H9 (cell line): ENCODE results near the gene KIZ. TPM values are rescaled to one million over a fixed set of nuclear protein-coding genes. Genes with fewer than 3 reads are reported as not detected.

ENCODE experiments used
- DNase-seq: peaks from one replicate; pipeline ENCODE4 v3.0.0-alpha.2; 2017
- H2AFZ ChIP-seq: one replicate; pipeline ENCODE4 v1.6.1; 2013; ENCODE audit warnings: mild to moderate bottlenecking, low read length, control low read depth, moderate library complexity
- H2AK5ac ChIP-seq: 2 replicates; pipeline ENCODE4 v1.6.1; 2013; ENCODE audit warnings: low read length, control low read depth, mixed read lengths; ENCODE audit not compliant: insufficient read length
- H2BK120ac ChIP-seq: one replicate; pipeline ENCODE4 v1.6.1; 2013; ENCODE audit warnings: low read depth, mild to moderate bottlenecking, low read length, control low read depth, inconsistent platforms; ENCODE audit not compliant: poor library complexity, severe bottlenecking
- H2BK12ac ChIP-seq: 2 replicates; pipeline ENCODE4 v1.6.1; 2013; ENCODE audit warnings: low read length, control low read depth, mixed read lengths, low read depth; ENCODE audit not compliant: insufficient read length
- H2BK15ac ChIP-seq: 2 replicates; pipeline ENCODE4 v1.6.1; 2013; ENCODE audit warnings: low read depth, low read length, control low read depth
- H2BK20ac ChIP-seq: one replicate; pipeline ENCODE4 v1.6.1; 2013; ENCODE audit warnings: low read depth, mild to moderate bottlenecking, low read length, control low read depth, inconsistent platforms; ENCODE audit not compliant: poor library complexity, severe bottlenecking
- H2BK5ac ChIP-seq: 2 replicates; pipeline ENCODE4 v1.6.1; 2013; ENCODE audit warnings: low read length, control low read depth, mixed read lengths; ENCODE audit not compliant: insufficient read length
- H3K14ac ChIP-seq: 2 replicates; pipeline ENCODE4 v1.6.1; 2013; ENCODE audit warnings: low read length, control low read depth; ENCODE audit not compliant: insufficient read depth
- H3K18ac ChIP-seq: 2 replicates; pipeline ENCODE4 v1.6.1; 2013; ENCODE audit warnings: low read depth, mild to moderate bottlenecking, mixed read lengths, low read length, control low read depth; ENCODE audit not compliant: insufficient read length
- H3K23ac ChIP-seq: 2 replicates; pipeline ENCODE4 v1.6.1; 2013; ENCODE audit warnings: low read length, control low read depth, mixed read lengths, low read depth; ENCODE audit not compliant: insufficient read length
- H3K23me2 ChIP-seq: 2 replicates; pipeline ENCODE4 v1.6.1; 2013; ENCODE audit warnings: low read depth, mild to moderate bottlenecking, mixed read lengths, low read length, control low read depth; ENCODE audit not compliant: insufficient read length, poor library complexity, severe bottlenecking
- H3K27ac ChIP-seq: 2 replicates; pipeline ENCODE4 v1.5.1; 2013; ENCODE audit warnings: low read length, control low read depth, mixed read lengths, low read depth; ENCODE audit not compliant: insufficient read length
- H3K27me3 ChIP-seq: 2 replicates; pipeline ENCODE4 v1.6.1; 2013; ENCODE audit warnings: low read length, control low read depth, inconsistent platforms; ENCODE audit not compliant: insufficient read depth
- H3K4ac ChIP-seq: 2 replicates; pipeline ENCODE4 v1.6.1; 2013; ENCODE audit warnings: low read depth, mild to moderate bottlenecking, control low read depth, inconsistent platforms, low read length, moderate library complexity
- H3K4me1 ChIP-seq: 2 replicates; pipeline ENCODE4 v1.6.1; 2013; ENCODE audit warnings: low read length, control low read depth, inconsistent platforms; ENCODE audit not compliant: insufficient read depth
- H3K4me2 ChIP-seq: 2 replicates; pipeline ENCODE4 v1.6.1; 2013; ENCODE audit warnings: low read length, control low read depth, mixed read lengths; ENCODE audit not compliant: insufficient read length, insufficient read depth
- H3K56ac ChIP-seq: 2 replicates; pipeline ENCODE4 v1.6.1; 2013; ENCODE audit warnings: low read depth, mild to moderate bottlenecking, mixed read lengths, low read length, control low read depth; ENCODE audit not compliant: insufficient read length
- H3K79me1 ChIP-seq: 2 replicates; pipeline ENCODE4 v1.6.1; 2013; ENCODE audit warnings: low read depth, mild to moderate bottlenecking, moderate library complexity, low read length, control low read depth, inconsistent platforms; ENCODE audit not compliant: insufficient read depth, poor library complexity, severe bottlenecking
- H3K79me2 ChIP-seq: 2 replicates; pipeline ENCODE4 v1.6.1; 2013; ENCODE audit warnings: low read length, control low read depth, inconsistent platforms; ENCODE audit not compliant: insufficient read depth
- H3K9ac ChIP-seq: 2 replicates; pipeline ENCODE4 v1.6.1; 2013; ENCODE audit warnings: low read length, control low read depth, mixed read lengths; ENCODE audit not compliant: insufficient read length; ENCODE audit errors: extremely low read depth
- H3K9me3 ChIP-seq: one replicate; pipeline ENCODE4 v1.6.1; 2013; ENCODE audit warnings: low read depth, low read length, inconsistent platforms; ENCODE audit not compliant: control insufficient read depth
- H3T11ph ChIP-seq: one replicate; pipeline ENCODE4 v1.6.1; 2013; ENCODE audit warnings: mild to moderate bottlenecking, low read length, control low read depth, inconsistent platforms
- H4K20me1 ChIP-seq: one replicate; pipeline ENCODE4 v1.6.1; 2013; ENCODE audit not compliant: control insufficient read depth, insufficient read length, insufficient read depth
- H4K5ac ChIP-seq: 2 replicates; pipeline ENCODE4 v1.6.1; 2013; ENCODE audit warnings: low read depth, mild to moderate bottlenecking, mixed read lengths, low read length, control low read depth; ENCODE audit not compliant: insufficient read length
- H4K8ac ChIP-seq: replicated peaks from 2 replicates; pipeline ENCODE4 v1.6.1; 2013; ENCODE audit warnings: low read length, control low read depth, mixed read lengths, low read depth; ENCODE audit not compliant: insufficient read length
- H4K91ac ChIP-seq: 2 replicates; pipeline ENCODE4 v1.6.1; 2013; ENCODE audit warnings: low read depth, mild to moderate bottlenecking, moderate library complexity, mixed read lengths, low read length, control low read depth; ENCODE audit not compliant: insufficient read length
- H3K27ac Mint-ChIP-seq, 3 experiments: 2 replicates in 2 of 3; 3 replicates in 1 of 3; pipeline ENCODE4 v1.8.0; 2020 to 2021; ENCODE audit warnings: mixed read lengths in 3 of 3, mild to moderate bottlenecking in 1 of 3, moderate library complexity in 1 of 3
- H3K27me3 Mint-ChIP-seq: 2 replicates; pipeline ENCODE4 v1.8.0; 2021; ENCODE audit warnings: low read depth, mild to moderate bottlenecking, moderate library complexity, mixed read lengths
- H3K36me3 Mint-ChIP-seq, 3 experiments: 2 replicates in 2 of 3; 3 replicates in 1 of 3; pipeline ENCODE4 v1.8.0; 2020 to 2021; ENCODE audit warnings: low read depth in 3 of 3, mixed read lengths in 3 of 3; ENCODE audit not compliant: insufficient read depth in 1 of 3
- H3K4me1 Mint-ChIP-seq, 2 experiments: 2 replicates each; pipeline ENCODE4 v1.8.0; 2020; ENCODE audit warnings: mixed read lengths in 2 of 2
- H3K4me3 Mint-ChIP-seq, 2 experiments: 2 replicates in 1 of 2; 3 replicates in 1 of 2; pipeline ENCODE4 v1.8.0; 2020 to 2021; ENCODE audit warnings: mild to moderate bottlenecking in 2 of 2, mixed read lengths in 2 of 2, moderate library complexity in 1 of 2
- H3K9me3 Mint-ChIP-seq, 2 experiments: 2 replicates in 1 of 2; 3 replicates in 1 of 2; pipeline ENCODE4 v1.8.0; 2020; ENCODE audit warnings: mild to moderate bottlenecking in 2 of 2, mixed read lengths in 2 of 2, moderate library complexity in 1 of 2
- CTCF ChIP-seq: fragments of 200-600 bp; sonication (generic); conservative IDR thresholded peaks from 3 replicates; pipeline ENCODE4 v1.8.0; 2021; ENCODE audit warnings: antibody characterized with exemption, mild to moderate bottlenecking
- total RNA-seq: library from RNA; stranded (reverse); gene quantifications from 2 replicates; pipeline ENCODE4 v1.2.1, GENCODE V29; 2021

Gene KIZ
- total RNA-seq, 1 experiment from 2014 or later, result 29.3 TPM

- H3K14ac ChIP-seq, result no peak overlapping the region
- H2AFZ ChIP-seq, result no peak overlapping the region
- no peak overlapping the region for H2AK5ac ChIP-seq
- H3K4me2 ChIP-seq, result no peak overlapping the region
- TF ChIP-seq CTCF, result no peak
- no peak overlapping the region for H3K18ac ChIP-seq
- no peak overlapping the region for H4K91ac ChIP-seq
- H4K8ac ChIP-seq, result no peak overlapping the region
- H2BK120ac ChIP-seq, result no peak overlapping the region
- Mint-ChIP-seq H3K9me3 (peaks cover 10 to 20% of the 10 kb centered on the region in 2 experiments), H3K27me3 (no peaks in the 10 kb centered on the region), H3K27ac (no peak overlapping the region), H3K4me1 (peaks cover 34 to 40% of the 10 kb centered on the region in 2 experiments), H3K4me3 (no peak overlapping the region), H3K36me3 (peaks cover 20 to 38% (median 20%) of the 10 kb centered on the region in 3 experiments)
- no peak overlapping the region for H3K23ac ChIP-seq
- no peaks in the 10 kb centered on the region for H3K27me3 ChIP-seq
- no peaks in the 10 kb centered on the region for H3K79me2 ChIP-seq
- no peak overlapping the region for H2BK20ac ChIP-seq
- H2BK5ac ChIP-seq, result no peak overlapping the region
- no peak overlapping the region for H2BK12ac ChIP-seq
- no peaks in the 10 kb centered on the region for H3K23me2 ChIP-seq
- H3K79me1 ChIP-seq, result no peaks in the 10 kb centered on the region
- no peak overlapping the region for H3K27ac ChIP-seq
- no peak overlapping the region for H3K56ac ChIP-seq
- H3K4me1 ChIP-seq, result peaks cover 7% of the 10 kb centered on the region; the same call in 1 of the 2 replicates
- H3K9me3 ChIP-seq, result no peaks in the 10 kb centered on the region
- no peak overlapping the region for H3T11ph ChIP-seq
- H4K5ac ChIP-seq, result no peak overlapping the region
- H3K4ac ChIP-seq, result no peak overlapping the region
- no peak overlapping the region for H3K9ac ChIP-seq
- no peak for DNase-seq
- no peaks in the 10 kb centered on the region for H4K20me1 ChIP-seq
- no peak overlapping the region for H2BK15ac ChIP-seq
These were observed 49.6 kb downstream of the KIZ start for GRCh38 chr20:21175433-21175832.
